ENCODE data around the gene ACKR2.
"Not testable (repeated sequence)": the region's sequence is repeated elsewhere in the genome, so short reads cannot be mapped to it uniquely, and the experiment has no call there.

The ACKR2 gene

DNA sequence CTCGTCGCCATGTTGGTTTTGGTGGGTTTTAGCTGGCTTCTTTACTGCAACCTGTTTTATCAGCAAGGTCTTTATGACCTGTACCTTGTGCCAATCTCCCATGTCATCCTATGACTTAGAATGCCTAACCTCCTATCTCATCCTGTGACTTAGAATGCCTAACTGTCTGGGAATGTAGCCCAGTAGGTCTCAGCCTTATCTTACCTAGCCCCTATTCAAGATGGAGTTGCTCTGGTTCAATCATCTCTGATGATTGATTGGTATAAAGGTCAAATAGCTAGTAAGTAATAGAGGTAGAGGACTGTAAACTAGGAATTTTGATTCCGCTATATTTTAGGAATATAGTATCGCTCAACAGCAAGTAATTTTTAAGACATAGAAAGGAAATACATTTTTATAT, 1.3 kb upstream of the ACKR2 start:
- Histone ChIP-seq H3K36me3 (no peaks in the 10 kb centered on the region), H3K9me3 (ENCODE audit: severe bottlenecking) (no peaks in the 10 kb centered on the region), H3K27me3 (ENCODE audit: insufficient read depth, low read depth, severe bottlenecking) (no peaks in the 10 kb centered on the region), H3K27ac (no peak overlapping the region), H3K4me3 (ENCODE audit: low read depth, low read length) (no peak overlapping the region)
- no peak for DNase-seq
- TF ChIP-seq, protein P1, sequence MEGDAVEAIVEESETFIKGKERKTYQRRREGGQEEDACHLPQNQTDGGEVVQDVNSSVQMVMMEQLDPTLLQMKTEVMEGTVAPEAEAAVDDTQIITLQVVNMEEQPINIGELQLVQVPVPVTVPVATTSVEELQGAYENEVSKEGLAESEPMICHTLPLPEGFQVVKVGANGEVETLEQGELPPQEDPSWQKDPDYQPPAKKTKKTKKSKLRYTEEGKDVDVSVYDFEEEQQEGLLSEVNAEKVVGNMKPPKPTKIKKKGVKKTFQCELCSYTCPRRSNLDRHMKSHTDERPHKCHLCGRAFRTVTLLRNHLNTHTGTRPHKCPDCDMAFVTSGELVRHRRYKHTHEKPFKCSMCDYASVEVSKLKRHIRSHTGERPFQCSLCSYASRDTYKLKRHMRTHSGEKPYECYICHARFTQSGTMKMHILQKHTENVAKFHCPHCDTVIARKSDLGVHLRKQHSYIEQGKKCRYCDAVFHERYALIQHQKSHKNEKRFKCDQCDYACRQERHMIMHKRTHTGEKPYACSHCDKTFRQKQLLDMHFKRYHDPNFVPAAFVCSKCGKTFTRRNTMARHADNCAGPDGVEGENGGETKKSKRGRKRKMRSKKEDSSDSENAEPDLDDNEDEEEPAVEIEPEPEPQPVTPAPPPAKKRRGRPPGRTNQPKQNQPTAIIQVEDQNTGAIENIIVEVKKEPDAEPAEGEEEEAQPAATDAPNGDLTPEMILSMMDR (IDR thresholded peaks at IDR 0.05; ENCODE audit: low read depth, low read length) = no peak

DNA sequence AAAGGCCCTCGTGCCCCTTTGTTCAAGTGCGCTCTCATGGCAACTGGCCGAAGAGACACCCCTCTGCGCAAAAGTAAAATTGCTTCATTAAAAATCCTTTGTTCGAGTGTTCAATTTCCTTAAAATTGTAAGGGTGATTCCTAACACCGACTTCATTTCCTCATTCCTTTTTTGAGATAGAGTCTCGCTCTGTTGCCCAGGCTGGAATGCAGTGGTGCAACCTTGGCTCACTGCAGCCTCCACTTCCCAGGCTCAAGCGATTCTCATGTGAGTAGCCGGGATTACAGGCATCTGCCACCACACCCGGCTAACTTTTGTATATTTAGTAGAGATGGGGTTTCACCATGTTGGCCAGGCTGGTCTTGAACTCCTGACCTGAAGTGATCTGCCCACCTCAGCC, 1.5 kb downstream of the ACKR2 start:
- H3K4me3 ChIP-seq (ENCODE audit: low read depth, low read length); H3K27me3 ChIP-seq (ENCODE audit: insufficient read depth, low read depth, severe bottlenecking); H3K27ac ChIP-seq; H3K36me3 ChIP-seq; DNase-seq; H3K9me3 ChIP-seq (ENCODE audit: severe bottlenecking): not testable (repeated sequence)

DNA sequence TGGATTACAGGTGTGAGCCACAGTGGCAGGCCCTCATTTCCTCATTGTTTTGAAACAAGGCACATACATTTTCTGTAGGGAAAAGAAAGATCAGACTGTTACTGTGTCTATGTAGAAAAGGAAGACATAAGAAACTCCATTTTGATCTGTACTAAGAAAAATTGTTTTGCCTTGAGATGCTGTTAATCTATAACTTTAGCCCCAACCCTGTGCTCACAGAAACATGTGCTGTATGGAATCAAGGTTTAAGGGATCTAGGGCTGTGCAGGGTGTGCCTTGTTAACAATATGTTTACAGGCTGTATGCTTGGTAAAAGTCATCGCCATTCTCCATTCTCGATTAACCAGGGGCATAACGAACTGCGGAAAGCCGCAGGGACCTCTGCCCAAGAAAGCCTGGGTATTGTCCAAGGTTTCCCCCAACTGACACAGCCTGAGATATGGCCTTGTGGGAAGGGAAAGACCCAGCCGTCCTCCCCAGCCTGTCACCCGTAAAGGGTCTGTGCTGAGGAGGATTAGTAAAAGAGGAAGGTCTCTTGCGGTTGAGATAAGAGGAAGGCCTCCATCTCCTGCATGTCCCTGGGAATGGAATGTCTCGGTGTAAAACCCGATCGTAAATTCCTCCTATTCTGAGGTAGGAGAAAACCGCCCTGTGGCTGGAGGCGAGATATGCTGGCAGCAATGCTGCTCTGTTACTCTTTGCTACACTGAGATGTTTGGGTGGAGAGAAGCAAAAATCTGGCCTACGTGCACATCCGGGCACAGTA, 2.1 kb downstream of the ACKR2 start:
- H3K9me3 ChIP-seq (ENCODE audit: severe bottlenecking); H3K27me3 ChIP-seq (ENCODE audit: insufficient read depth, low read depth, severe bottlenecking); H3K27ac ChIP-seq; DNase-seq; H3K36me3 ChIP-seq; H3K4me3 ChIP-seq (ENCODE audit: low read depth, low read length): not testable (repeated sequence)

DNA sequence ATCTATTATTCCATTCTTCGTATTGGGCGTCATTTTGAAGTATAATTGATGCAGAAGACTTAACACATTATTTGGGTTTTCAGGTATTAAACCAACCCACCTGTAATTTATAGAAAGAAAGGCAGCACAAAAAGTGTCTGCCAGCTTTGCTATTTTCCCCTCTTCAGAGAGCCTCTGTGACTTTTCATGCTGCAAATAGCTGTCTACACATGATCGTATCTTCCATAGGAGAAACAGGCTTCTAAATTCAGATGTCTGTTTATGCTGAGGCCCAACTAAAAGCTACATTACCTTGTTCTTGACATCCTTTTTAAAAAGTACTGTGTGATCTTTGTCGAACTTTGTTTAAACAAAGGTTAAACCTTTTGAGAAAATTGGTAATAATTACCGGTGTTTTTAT, 5.0 kb downstream of the ACKR2 start:
- Histone ChIP-seq H3K27me3 (ENCODE audit: insufficient read depth, low read depth, severe bottlenecking) (no peaks in the 10 kb centered on the region), H3K36me3 (no peaks in the 10 kb centered on the region), H3K9me3 (ENCODE audit: severe bottlenecking) (no peaks in the 10 kb centered on the region), H3K27ac (no peak overlapping the region), H3K4me3 (ENCODE audit: low read depth, low read length) (no peak overlapping the region)
- TF ChIP-seq, protein P1 (IDR thresholded peaks at IDR 0.05; ENCODE audit: low read depth, low read length) = no peak
- no peak for DNase-seq

DNA sequence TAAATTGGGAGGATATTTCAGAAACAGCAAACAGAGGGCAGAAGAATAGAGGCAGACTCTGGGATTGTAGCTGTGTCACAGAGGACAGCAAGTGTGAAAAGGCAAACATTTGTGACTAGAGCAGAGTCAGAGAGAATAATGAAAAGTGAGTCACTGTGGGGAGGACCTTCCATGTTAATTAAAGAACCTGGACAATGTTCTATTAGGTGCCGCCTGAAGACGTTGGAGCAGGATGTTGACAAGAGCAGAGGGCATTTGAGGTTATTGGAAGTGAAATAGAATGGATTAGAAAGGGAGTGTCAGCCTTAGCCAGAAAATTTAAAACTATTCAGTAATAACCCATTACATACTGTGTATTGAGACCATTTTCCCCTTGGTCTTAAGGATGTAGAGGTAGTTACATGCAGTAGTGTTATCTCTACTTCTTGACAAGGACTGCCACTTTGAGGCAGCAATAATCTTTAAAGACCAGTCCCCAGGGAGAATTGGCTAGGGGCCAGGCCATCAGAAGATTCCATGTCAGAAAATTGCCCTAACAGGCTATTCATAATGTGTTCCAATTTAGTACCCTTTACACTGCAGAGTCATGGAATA, 5.8 kb downstream of the ACKR2 start:
- no peaks in the 10 kb centered on the region for H3K36me3 ChIP-seq
- no peaks in the 10 kb centered on the region for H3K27me3 ChIP-seq (ENCODE audit: insufficient read depth, low read depth, severe bottlenecking)
- H3K9me3 ChIP-seq (ENCODE audit: severe bottlenecking) = no peaks in the 10 kb centered on the region
- no peak overlapping the region for H3K4me3 ChIP-seq (ENCODE audit: low read depth, low read length)
- DNase-seq = no peak
- H3K27ac ChIP-seq = no peak overlapping the region
- TF ChIP-seq, protein P1 (IDR thresholded peaks at IDR 0.05; ENCODE audit: low read depth, low read length) = no peak

DNA sequence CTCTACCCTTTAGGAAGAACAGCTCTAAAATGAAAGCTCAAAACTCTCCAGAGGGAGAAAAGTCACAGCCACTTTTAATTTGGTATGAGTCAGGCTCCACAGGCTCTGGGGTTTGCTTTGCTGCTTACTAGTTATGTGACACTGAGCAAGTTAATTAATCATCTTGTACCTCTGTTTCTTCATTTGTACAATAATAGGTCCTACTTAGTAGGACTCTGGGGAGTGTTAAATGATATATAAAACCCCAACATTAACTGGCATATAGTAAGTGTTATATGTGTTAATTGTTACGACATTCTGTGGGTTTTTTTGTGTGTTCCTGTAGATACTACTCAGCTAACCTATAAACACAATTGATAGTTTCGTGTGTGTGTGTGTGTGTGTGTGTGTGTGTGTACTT, 6.6 kb downstream of the ACKR2 start:
- Histone ChIP-seq H3K27ac (no peak overlapping the region), H3K27me3 (ENCODE audit: insufficient read depth, low read depth, severe bottlenecking) (no peaks in the 10 kb centered on the region), H3K36me3 (no peaks in the 10 kb centered on the region), H3K4me3 (ENCODE audit: low read depth, low read length) (no peak overlapping the region), H3K9me3 (ENCODE audit: severe bottlenecking) (no peaks in the 10 kb centered on the region)
- DNase-seq = no peak
- TF ChIP-seq, protein P1 (IDR thresholded peaks at IDR 0.05; ENCODE audit: low read depth, low read length) = no peak
